Activated T-cell treated with anti-CD3 and anti-CD28 coated beads for 4 hours (primary cell): ENCODE data around the gene GATAD2A.

Experiments
- DNase-seq: peaks from one replicate; pipeline ENCODE4 v3.0.0-alpha.2; 2020

Gene GATAD2A

GRCh38 chr19:19549804-19550464, 144.5 kb downstream of the GATAD2A start:
- DNase-seq = no peak

GRCh38 chr19:19550485-19550929, 145.0 kb downstream of the GATAD2A start:
- no peak for DNase-seq

GRCh38 chr19:19550972-19551852, 145.7 kb downstream of the GATAD2A start:
- no peak for DNase-seq

GRCh38 chr19:19551853-19552192, 146.3 kb downstream of the GATAD2A start:
- DNase-seq = no peak

GRCh38 chr19:19552798-19553197, 147.3 kb downstream of the GATAD2A start:
- no peak for DNase-seq

GRCh38 chr19:19553670-19554069, 148.2 kb downstream of the GATAD2A start:
- DNase-seq = no peak

- DNase-seq = peak; percentile 52
Measured at GRCh38 chr19:19554074-19555023, 148.9 kb downstream of the GATAD2A start.

- DNase-seq = no peak
Measured at GRCh38 chr19:19558055-19558454, 152.6 kb downstream of the GATAD2A start.
